ENCODE results near the gene IL17RD. TPM values are rescaled to one million over a fixed set of nuclear protein-coding genes. Genes with fewer than 3 reads are reported as not detected.

Gene IL17RD
- total and polyA plus RNA-seq, 2 of the 13 experiments (the other 11 are each of a cell fraction or from before 2014, with no cell fraction given): 0.28 to 0.31 TPM

DNA sequence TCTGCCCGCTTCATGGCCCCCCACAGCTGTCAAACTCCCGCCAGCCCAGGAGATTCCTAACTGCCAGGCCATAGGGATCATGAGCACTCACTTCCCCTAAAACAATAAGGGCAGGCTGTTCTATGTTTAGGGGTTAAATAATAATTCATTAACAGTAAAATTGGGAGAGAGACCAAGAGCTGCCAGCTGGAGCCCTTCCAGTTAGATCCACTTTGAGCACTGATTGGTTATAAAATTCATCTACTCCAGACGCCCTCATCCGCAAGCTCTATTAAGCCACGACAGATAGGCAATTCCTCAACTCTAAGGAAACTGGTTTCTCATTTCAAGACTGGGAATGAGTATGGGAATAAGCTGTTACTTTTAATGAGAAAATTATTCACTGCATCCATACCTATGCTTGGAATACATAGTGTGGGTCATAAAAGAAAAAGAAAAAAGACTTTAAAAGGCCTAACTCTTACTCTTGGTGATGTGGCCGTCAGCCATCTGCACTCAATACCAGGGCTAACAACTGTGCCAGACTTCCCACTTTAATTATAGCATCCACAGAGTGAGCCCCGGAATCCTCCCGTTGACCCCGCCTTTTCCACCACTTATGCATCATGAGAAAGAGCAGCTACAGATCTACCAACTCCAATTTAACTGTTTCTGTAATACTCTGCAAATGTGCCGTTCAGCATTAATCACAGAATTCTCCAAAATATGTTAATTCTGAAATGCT lies 44.5 kb downstream of the IL17RD start (continued):
- TF ChIP-seq PHF8 (CRISPR knock-in tag; IDR thresholded peaks at IDR 0.05) (no peak), ZNF83 (CRISPR knock-in tag; IDR thresholded peaks at IDR 0.05; ENCODE audit: borderline replicate concordance) (no peak), ZBTB20 (CRISPR knock-in tag; IDR thresholded peaks at IDR 0.05; ENCODE audit: borderline replicate concordance, low read depth) (no peak)
- TF ChIP-seq, protein P1, sequence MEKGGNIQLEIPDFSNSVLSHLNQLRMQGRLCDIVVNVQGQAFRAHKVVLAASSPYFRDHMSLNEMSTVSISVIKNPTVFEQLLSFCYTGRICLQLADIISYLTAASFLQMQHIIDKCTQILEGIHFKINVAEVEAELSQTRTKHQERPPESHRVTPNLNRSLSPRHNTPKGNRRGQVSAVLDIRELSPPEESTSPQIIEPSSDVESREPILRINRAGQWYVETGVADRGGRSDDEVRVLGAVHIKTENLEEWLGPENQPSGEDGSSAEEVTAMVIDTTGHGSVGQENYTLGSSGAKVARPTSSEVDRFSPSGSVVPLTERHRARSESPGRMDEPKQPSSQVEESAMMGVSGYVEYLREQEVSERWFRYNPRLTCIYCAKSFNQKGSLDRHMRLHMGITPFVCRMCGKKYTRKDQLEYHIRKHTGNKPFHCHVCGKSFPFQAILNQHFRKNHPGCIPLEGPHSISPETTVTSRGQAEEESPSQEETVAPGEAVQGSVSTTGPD (CRISPR knock-in tag; IDR thresholded peaks at IDR 0.05): no peak

DNA sequence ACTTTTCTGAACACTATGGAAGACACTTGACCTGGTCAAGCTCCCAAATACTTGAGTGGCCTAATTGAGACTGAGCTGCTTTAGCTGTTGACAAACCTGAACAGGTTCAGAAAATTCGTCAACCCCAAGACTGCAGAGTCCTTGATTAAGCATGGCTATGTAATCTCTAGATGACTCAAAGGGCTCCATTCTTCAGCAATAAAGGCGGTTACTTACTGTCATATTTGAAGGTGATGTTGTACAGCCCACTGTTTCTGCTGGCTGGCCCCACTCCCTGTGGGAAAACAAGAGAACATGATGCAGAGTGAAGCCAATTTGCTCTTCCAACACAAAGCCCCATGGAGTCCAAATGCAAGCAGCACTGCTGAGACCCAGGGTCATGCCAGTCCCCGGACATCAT lies 45.1 kb downstream of the IL17RD start:
- H3K36me3 ChIP-seq (replicated peaks in 1 of 2; ENCODE audit: control insufficient read depth in 1 of 2, insufficient read depth in 2 of 2, low read length in 2 of 2): no peaks in the 10 kb centered on the region
- TF ChIP-seq SCMH1 (CRISPR knock-in tag; IDR thresholded peaks at IDR 0.05; ENCODE audit: borderline replicate concordance): no peak
- TF ChIP-seq, protein P2, sequence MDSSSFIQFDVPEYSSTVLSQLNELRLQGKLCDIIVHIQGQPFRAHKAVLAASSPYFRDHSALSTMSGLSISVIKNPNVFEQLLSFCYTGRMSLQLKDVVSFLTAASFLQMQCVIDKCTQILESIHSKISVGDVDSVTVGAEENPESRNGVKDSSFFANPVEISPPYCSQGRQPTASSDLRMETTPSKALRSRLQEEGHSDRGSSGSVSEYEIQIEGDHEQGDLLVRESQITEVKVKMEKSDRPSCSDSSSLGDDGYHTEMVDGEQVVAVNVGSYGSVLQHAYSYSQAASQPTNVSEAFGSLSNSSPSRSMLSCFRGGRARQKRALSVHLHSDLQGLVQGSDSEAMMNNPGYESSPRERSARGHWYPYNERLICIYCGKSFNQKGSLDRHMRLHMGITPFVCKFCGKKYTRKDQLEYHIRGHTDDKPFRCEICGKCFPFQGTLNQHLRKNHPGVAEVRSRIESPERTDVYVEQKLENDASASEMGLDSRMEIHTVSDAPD (CRISPR knock-in tag; IDR thresholded peaks at IDR 0.05): no peak
- TF ChIP-seq, protein P3, sequence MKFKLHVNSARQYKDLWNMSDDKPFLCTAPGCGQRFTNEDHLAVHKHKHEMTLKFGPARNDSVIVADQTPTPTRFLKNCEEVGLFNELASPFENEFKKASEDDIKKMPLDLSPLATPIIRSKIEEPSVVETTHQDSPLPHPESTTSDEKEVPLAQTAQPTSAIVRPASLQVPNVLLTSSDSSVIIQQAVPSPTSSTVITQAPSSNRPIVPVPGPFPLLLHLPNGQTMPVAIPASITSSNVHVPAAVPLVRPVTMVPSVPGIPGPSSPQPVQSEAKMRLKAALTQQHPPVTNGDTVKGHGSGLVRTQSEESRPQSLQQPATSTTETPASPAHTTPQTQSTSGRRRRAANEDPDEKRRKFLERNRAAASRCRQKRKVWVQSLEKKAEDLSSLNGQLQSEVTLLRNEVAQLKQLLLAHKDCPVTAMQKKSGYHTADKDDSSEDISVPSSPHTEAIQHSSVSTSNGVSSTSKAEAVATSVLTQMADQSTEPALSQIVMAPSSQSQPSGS (CRISPR knock-in tag; IDR thresholded peaks at IDR 0.05): no peak
- no peak for TF ChIP-seq GTF3A (CRISPR knock-in tag; conservative IDR thresholded peaks at IDR 0.05)
- TF ChIP-seq YEATS4 (CRISPR knock-in tag; IDR thresholded peaks at IDR 0.05; ENCODE audit: borderline replicate concordance): no peak
- TF ChIP-seq XRCC5 (optimal IDR thresholded peaks at IDR 0.05; ENCODE audit: low read length): no peak
- no peak overlapping the region for H3K9ac ChIP-seq (ENCODE audit: insufficient read depth, low read depth, low read length)
- BruUV-seq (replicated peaks): no TSS peak
- intact Hi-C loops (cut with micrococcal nuclease; ENCODE audit: unreplicated experiment): no loop called here
- FAIRE-seq (no peak), ATAC-seq (no peak), DNase-seq (ENCODE audit: low spot score) (no peak)
- H3K4me2 ChIP-seq (ENCODE audit: low read depth, low read length): no peak overlapping the region
- H2AFZ ChIP-seq (ENCODE audit: low read length): no peak overlapping the region
- 14% methylated on average over 3 of the region's 3 CpGs for WGBS (ENCODE audit: low lambda C conversion rate)
- no peak overlapping the region for H3K27ac ChIP-seq (ENCODE audit: extremely low read length, insufficient read depth, low read length)
- H3K9me3 ChIP-seq (ENCODE audit: low read length): no peaks in the 10 kb centered on the region
- H3K27me3 ChIP-seq (ENCODE audit: control insufficient read depth in 1 of 2, insufficient read depth in 2 of 2, low read length in 2 of 2): peaks cover 0 to 20% of the 10 kb centered on the region in 2 experiments; a peak in 3 of 5 replicates
- in situ Hi-C loops (cut with HindIII; ENCODE audit: extremely low pct_ligation_motif_present, low pct_unique_long_range_greater_than_20kb): no loop called here
- H3K79me2 ChIP-seq (ENCODE audit: insufficient read depth, low read length): no peaks in the 10 kb centered on the region
- H4K20me1 ChIP-seq (ENCODE audit: insufficient read depth, low read length): no peaks in the 10 kb centered on the region
- H3K4me3 ChIP-seq (replicated peaks in 1 of 3; ENCODE audit: insufficient read depth in 1 of 3, low read depth in 2 of 3, low read length in 3 of 3): no peak overlapping the region
- no peaks in the 10 kb centered on the region for H3K4me1 ChIP-seq (ENCODE audit: insufficient read depth, low read length)
- ChIA-PET POLR2A (no interaction called here), CTCF (ENCODE audit: low intra/inter-chr PET ratio, low total read pairs) (no interaction called here)

Measured in HepG2 (cell line).